ENCODE measurements around the gene FERMT2. TPM values are rescaled to one million over a fixed set of nuclear protein-coding genes. Genes with fewer than 3 reads are reported as not detected.
A peak's percentile ranks its signal among the peaks of the same experiment; 100 is the strongest.

FERMT2 gene
- total RNA-seq, 1 experiment from 2014 or later = 38.6 TPM

DNA sequence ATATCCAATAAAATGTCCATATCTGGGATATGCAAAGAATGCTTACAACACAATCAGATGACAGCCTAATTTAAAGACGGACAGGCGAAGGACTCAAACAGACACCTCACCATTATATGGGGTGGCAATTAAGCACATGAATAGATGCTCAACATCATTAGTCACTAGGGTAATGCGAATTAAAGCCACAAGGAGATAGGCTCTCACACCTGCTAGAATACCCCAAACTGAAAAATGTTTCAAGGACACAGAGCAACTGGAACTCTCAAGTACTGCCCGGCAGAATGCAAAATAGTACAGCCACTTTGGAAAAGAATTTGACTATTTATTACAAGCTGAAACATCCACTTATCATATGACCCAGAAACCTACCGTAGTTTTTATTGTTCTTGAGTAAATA, 42.9 kb downstream of the FERMT2 start:
- Histone ChIP-seq H3K79me2 (ENCODE audit: low read length) (peaks cover 51% of the 10 kb centered on the region), H3K9me3 (ENCODE audit: low read length) (no peaks in the 10 kb centered on the region), H3K27me3 (ENCODE audit: low read length) (no peaks in the 10 kb centered on the region), H3K4me1 (ENCODE audit: insufficient read depth, low read length) (peaks cover 49% of the 10 kb centered on the region), H3K9ac (ENCODE audit: low read length) (no peak overlapping the region), H3K4me3 (ENCODE audit: low read length) (no peak overlapping the region), H3F3A (ENCODE audit: low read length, unreplicated experiment) (no peaks in the 10 kb centered on the region), H3K36me3 (ENCODE audit: low read depth, low read length) (peaks cover 8% of the 10 kb centered on the region), H3K9me2 (replicated peaks; ENCODE audit: low read length) (no peaks in the 10 kb centered on the region), H2AFZ (ENCODE audit: low read length) (no peak overlapping the region), H3K4me2 (ENCODE audit: low read length) (peak overlapping the region; percentile 77), H4K20me1 (ENCODE audit: low read length) (no peaks in the 10 kb centered on the region), H3K27ac (ENCODE audit: low read length) (peak overlapping the region; percentile 90; the same call in 1 of the 2 replicates)
- ChIA-PET POLR2A (ENCODE audit: unreplicated experiment) (no interaction called here), CTCF (no interaction called here)
- TSS peak; percentile 28 for BruUV-seq (replicated peaks)
- intact Hi-C loops (cut with micrococcal nuclease) = no loop called here
- peak; percentile 38; the same call in 1 of the 2 replicates for ATAC-seq
- peak; percentile 63 for DNase-seq
- TF ChIP-seq CTCF (conservative IDR thresholded peaks at IDR 0.05; ENCODE audit: low read depth, low read length) (no peak), EZH2 (IDR thresholded peaks at IDR 0.05; ENCODE audit: low read length, unreplicated experiment) (no peak), EZH2phosphoT487 (IDR thresholded peaks at IDR 0.05; ENCODE audit: borderline replicate concordance, low read length) (no peak)

- Histone ChIP-seq H3K79me2 (ENCODE audit: low read length) (peaks cover 51% of the 10 kb centered on the region), H3K4me2 (ENCODE audit: low read length) (peak overlapping the region; percentile 77), H3K27ac (ENCODE audit: low read length) (peak overlapping the region; percentile 90), H4K20me1 (ENCODE audit: low read length) (no peaks in the 10 kb centered on the region), H3K4me3 (ENCODE audit: low read length) (peak overlapping the region; percentile 44), H3K36me3 (ENCODE audit: low read depth, low read length) (peaks cover 8% of the 10 kb centered on the region), H3K9ac (ENCODE audit: low read length) (peak overlapping the region; percentile 40), H2AFZ (ENCODE audit: low read length) (peak overlapping the region; percentile 13; the same call in 1 of the 2 replicates), H3K4me1 (ENCODE audit: insufficient read depth, low read length) (peaks cover 53% of the 10 kb centered on the region), H3K9me3 (ENCODE audit: low read length) (no peaks in the 10 kb centered on the region), H3K9me2 (replicated peaks; ENCODE audit: low read length) (no peaks in the 10 kb centered on the region), H3K27me3 (ENCODE audit: low read length) (no peaks in the 10 kb centered on the region), H3F3A (ENCODE audit: low read length, unreplicated experiment) (no peaks in the 10 kb centered on the region)
- ChIA-PET POLR2A (ENCODE audit: unreplicated experiment) (interaction anchor here (0.5 to 1.0 kb wide), 7 partner anchors 11 to 360 kb away, joined by 3 to 19 read pairs (median 6); no protein-coding TSS in a partner anchor), CTCF (interaction anchor here (0.6 kb wide), 1 partner anchor 146 kb away, joined by 3 read pairs; no protein-coding TSS in a partner anchor)
- TF ChIP-seq EZH2phosphoT487 (IDR thresholded peaks at IDR 0.05; ENCODE audit: borderline replicate concordance, low read length) = no peak
- no peak for TF ChIP-seq EZH2 (IDR thresholded peaks at IDR 0.05; ENCODE audit: low read length, unreplicated experiment)
- TF ChIP-seq CTCF (conservative IDR thresholded peaks at IDR 0.05; ENCODE audit: low read depth, low read length) = no peak
- no TSS peak for BruUV-seq (replicated peaks)
- ATAC-seq (peak; percentile 67), DNase-seq (peak; percentile 94)
- intact Hi-C loops (cut with micrococcal nuclease) = loop anchor here (1.0 kb wide), 2 partner anchors 12 to 45 kb away; partner anchors contain the start of gene FERMT2
Observed at GRCh38 chr14:52906141-52906601, 44.7 kb downstream of the FERMT2 start.

DNA sequence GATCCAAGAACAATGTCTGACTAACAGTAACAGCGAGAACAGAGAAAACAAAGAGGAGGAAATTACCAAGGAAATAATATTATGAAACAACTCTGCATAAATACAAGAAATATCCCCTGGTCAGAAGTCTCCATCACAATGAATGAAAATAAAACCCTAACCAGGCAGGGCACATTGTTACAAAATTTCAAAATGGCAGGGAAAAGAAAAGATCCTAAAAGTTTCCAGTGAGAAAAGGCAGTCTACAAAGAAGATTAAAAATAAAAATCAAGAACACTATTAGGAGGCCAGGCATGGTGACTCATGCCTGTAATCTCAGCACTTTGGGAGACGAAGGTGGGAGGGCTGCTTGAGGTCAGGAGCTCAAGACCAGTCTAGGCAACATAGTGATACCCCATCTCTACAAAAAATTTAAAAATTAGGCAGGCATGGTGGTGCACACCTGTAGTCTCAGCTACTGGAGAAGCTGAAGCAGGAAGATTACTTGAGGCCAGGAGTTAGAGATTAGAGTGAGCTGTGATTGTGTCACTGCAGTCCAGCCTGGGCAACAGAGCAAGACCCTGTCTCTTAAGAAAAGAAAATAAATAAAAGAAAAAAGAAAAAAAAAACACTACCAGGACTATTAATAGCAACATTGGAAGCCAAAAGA, 47.8 kb downstream of the FERMT2 start:
- intact Hi-C loops (cut with micrococcal nuclease) = no loop called here
- H3K36me3 ChIP-seq (ENCODE audit: low read depth, low read length) = 0 out of 2 replicates have a peak, but pooled peaks cover 3% of the 10 kb centered on the region
- H3K27me3 ChIP-seq (ENCODE audit: low read length) = no peaks in the 10 kb centered on the region
- no peak overlapping the region for H3K27ac ChIP-seq (ENCODE audit: low read length)
- no peak overlapping the region for H3K9ac ChIP-seq (ENCODE audit: low read length)
- no peak overlapping the region for H2AFZ ChIP-seq (ENCODE audit: low read length)
- TF ChIP-seq CTCF (conservative IDR thresholded peaks at IDR 0.05; ENCODE audit: low read depth, low read length) = no peak
- no TSS peak for BruUV-seq (replicated peaks)
- peaks cover 48% of the 10 kb centered on the region for H3K79me2 ChIP-seq (ENCODE audit: low read length)
- peak; percentile 45 for DNase-seq
- CTCF ChIA-PET = no interaction called here
- no peaks in the 10 kb centered on the region for H3K9me2 ChIP-seq (replicated peaks; ENCODE audit: low read length)
- H3F3A ChIP-seq (ENCODE audit: low read length, unreplicated experiment) = no peaks in the 10 kb centered on the region
- POLR2A ChIA-PET (ENCODE audit: unreplicated experiment) = no interaction called here
- H3K4me3 ChIP-seq (ENCODE audit: low read length) = no peak overlapping the region
- peak overlapping the region; percentile 27 for H3K4me2 ChIP-seq (ENCODE audit: low read length)
- no peaks in the 10 kb centered on the region for H3K9me3 ChIP-seq (ENCODE audit: low read length)
- ATAC-seq = peak; percentile 35
- no peaks in the 10 kb centered on the region for H4K20me1 ChIP-seq (ENCODE audit: low read length)
- peaks cover 54% of the 10 kb centered on the region for H3K4me1 ChIP-seq (ENCODE audit: insufficient read depth, low read length)
